SU-DHL-6 (cell line): Measurements from ENCODE around the gene CARD19.

Experiments used
- EZH2phosphoT487 ChIP-seq: fragments of 200-600 bp; sonication (generic), shearing (Covaris generic); conservative IDR thresholded peaks from 2 replicates; pipeline ENCODE4 v1.6.1; 2018; ENCODE audit warnings: mild to moderate bottlenecking, antibody characterized with exemption, low read length, moderate library complexity, mixed read lengths
- TF ChIP-seq, protein P1 (sequence below): fragments of 200-600 bp; sonication (generic); IDR thresholded peaks from one replicate; pipeline ENCODE4 v1.5.1; 2017; ENCODE audit warnings: antibody characterized with exemption, mild to moderate bottlenecking, low read length, moderate library complexity; ENCODE audit not compliant: insufficient read depth, poor library complexity, severe bottlenecking

- TF ChIP-seq, protein P1, sequence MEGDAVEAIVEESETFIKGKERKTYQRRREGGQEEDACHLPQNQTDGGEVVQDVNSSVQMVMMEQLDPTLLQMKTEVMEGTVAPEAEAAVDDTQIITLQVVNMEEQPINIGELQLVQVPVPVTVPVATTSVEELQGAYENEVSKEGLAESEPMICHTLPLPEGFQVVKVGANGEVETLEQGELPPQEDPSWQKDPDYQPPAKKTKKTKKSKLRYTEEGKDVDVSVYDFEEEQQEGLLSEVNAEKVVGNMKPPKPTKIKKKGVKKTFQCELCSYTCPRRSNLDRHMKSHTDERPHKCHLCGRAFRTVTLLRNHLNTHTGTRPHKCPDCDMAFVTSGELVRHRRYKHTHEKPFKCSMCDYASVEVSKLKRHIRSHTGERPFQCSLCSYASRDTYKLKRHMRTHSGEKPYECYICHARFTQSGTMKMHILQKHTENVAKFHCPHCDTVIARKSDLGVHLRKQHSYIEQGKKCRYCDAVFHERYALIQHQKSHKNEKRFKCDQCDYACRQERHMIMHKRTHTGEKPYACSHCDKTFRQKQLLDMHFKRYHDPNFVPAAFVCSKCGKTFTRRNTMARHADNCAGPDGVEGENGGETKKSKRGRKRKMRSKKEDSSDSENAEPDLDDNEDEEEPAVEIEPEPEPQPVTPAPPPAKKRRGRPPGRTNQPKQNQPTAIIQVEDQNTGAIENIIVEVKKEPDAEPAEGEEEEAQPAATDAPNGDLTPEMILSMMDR: no peak
- no peak for TF ChIP-seq EZH2phosphoT487
These were observed 27.1 kb upstream of the CARD19 start for GRCh38 chr9:93068956-93069355.
